ENCODE measurements around the gene GALNT9. TPM values are rescaled to one million over a fixed set of nuclear protein-coding genes. Genes with fewer than 3 reads are reported as not detected.

The GALNT9 gene
- total RNA-seq, 4 donors from 2014 or later = not detected

DNA sequence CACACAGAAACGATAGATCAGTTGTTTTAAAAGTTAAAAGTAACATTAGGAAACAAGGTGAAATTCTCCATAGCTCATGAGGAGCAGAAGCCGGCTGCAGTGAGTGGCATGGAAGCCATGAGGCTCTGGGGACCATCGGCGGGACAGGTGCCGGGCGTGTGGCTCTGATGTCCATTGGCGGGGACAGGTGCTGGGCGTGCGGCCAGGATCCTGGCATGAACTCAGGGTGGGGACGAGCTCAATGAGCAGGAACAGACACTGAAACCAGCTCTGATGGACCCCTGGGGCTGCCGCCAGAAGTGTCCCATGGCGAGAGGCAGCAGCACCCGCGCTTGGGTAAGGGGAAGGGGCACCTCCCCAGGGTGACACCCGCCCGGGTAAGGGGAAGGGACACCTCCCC is 110.1 kb downstream of the GALNT9 start:
- no peaks in the 10 kb centered on the region for H3K36me3 ChIP-seq
- H3K27ac ChIP-seq = no peak overlapping the region
- no peak for DNase-seq
- peaks cover 0 to 81% (median 0%) of the 10 kb centered on the region in 4 donors for H3K27me3 ChIP-seq
- WGBS, 2 donors = 55 to 73% methylated on average over 9 to 12 of the region's 16 CpGs
- intact Hi-C loops (cut with DNase I) = no loop called here
- H3K4me1 ChIP-seq = no peaks in the 10 kb centered on the region
- TF ChIP-seq, protein P1, sequence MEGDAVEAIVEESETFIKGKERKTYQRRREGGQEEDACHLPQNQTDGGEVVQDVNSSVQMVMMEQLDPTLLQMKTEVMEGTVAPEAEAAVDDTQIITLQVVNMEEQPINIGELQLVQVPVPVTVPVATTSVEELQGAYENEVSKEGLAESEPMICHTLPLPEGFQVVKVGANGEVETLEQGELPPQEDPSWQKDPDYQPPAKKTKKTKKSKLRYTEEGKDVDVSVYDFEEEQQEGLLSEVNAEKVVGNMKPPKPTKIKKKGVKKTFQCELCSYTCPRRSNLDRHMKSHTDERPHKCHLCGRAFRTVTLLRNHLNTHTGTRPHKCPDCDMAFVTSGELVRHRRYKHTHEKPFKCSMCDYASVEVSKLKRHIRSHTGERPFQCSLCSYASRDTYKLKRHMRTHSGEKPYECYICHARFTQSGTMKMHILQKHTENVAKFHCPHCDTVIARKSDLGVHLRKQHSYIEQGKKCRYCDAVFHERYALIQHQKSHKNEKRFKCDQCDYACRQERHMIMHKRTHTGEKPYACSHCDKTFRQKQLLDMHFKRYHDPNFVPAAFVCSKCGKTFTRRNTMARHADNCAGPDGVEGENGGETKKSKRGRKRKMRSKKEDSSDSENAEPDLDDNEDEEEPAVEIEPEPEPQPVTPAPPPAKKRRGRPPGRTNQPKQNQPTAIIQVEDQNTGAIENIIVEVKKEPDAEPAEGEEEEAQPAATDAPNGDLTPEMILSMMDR (IDR thresholded peaks at IDR 0.05) = no peak
- no peak for TF ChIP-seq POLR2A (IDR thresholded peaks at IDR 0.05)
- no peaks in the 10 kb centered on the region for H3K9me3 ChIP-seq
- no peak overlapping the region for H3K4me3 ChIP-seq

DNA sequence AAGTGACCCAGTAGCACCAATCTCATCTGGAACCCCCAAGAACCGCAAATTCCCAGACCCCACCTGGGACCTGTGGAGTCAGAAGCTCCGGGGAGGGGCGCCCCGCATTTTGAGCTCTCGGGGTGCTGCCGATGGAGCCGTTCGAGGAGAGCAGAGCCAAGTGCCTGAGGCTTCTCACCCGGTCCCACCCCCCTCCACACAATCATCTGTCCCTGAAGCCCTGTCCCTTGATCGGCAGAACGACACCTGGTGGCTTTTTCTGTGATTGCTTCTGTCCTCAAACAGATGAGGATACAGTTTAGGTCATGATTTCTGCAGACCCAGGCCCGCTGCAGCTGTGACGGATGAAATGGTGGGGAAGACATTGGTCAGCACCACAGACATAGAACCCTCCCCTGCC is 110.5 kb downstream of the GALNT9 start:
- Histone ChIP-seq H3K27me3 (peaks cover 0 to 85% (median 0%) of the 10 kb centered on the region in 4 donors), H3K9me3 (no peaks in the 10 kb centered on the region), H3K4me3 (no peak overlapping the region), H3K27ac (no peak overlapping the region), H3K36me3 (no peaks in the 10 kb centered on the region), H3K4me1 (no peaks in the 10 kb centered on the region)
- intact Hi-C loops (cut with DNase I) = no loop called here
- no peak for TF ChIP-seq POLR2A (IDR thresholded peaks at IDR 0.05)
- TF ChIP-seq, protein P1 (IDR thresholded peaks at IDR 0.05) = peak in 3 of 6 experiments; percentile 12 to 37 (median 20)
- no peak for DNase-seq
- 27 to 32% methylated on average over 11 to 12 of the region's 13 CpGs for WGBS, 2 donors

DNA sequence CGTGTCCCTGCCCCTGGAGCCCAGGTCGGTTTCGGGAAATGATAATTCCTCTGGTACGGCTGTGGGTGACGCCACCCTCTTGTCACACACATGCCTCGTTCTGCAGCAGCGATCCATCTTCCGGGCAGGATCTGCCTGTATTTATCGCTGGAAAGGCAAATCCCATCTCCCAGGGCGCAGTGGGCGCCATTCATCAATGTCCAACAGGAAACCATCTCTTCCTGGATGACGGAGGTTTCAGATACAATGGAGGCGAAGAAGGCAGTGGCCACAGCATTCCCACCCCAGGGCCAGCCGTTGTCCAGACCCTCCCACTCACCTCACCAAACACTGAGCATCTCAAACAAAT is 110.9 kb downstream of the GALNT9 start:
- Histone ChIP-seq H3K36me3 (no peaks in the 10 kb centered on the region), H3K27ac (no peak overlapping the region), H3K4me3 (no peak overlapping the region), H3K27me3 (peaks cover 0 to 87% (median 0%) of the 10 kb centered on the region in 4 donors), H3K9me3 (no peaks in the 10 kb centered on the region), H3K4me1 (no peaks in the 10 kb centered on the region)
- WGBS, 2 donors = 50 to 51% methylated on average over 11 to 14 of the region's 14 CpGs
- DNase-seq = no peak
- intact Hi-C loops (cut with DNase I) = no loop called here
- TF ChIP-seq, protein P1 (IDR thresholded peaks at IDR 0.05) = no peak
- no peak for TF ChIP-seq POLR2A (IDR thresholded peaks at IDR 0.05)

DNA sequence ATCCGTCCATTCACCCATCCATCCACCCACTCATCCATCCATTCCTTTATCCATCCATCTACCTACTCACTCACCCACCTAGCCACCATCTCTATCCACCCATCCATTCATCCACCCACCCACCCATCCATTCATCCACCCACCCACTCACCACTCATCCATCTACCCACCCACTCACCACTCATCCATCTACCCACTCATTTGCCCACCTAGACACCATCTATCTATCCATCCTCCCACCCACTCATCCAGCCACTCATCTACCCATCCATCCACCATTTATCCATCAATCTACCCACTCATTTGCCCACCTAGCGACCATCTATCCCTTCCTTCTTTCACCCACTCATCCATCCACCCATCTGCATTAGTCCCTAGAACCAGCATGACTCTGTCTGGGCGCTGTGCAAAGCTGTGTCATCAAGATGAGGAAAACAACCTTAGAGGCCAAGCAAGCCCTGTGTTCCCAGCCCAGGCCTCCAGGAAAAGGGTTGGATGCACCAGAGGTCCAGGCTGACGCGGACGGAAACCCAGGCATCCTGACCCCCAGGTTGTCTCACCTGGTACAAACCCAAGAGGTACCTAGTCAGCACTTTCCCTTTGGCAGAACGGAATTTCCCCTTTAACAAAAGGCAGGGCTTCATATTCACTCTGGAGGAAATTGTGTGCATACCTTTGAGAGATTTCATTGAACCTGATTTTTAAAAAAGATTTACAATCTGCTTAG is 111.4 kb downstream of the GALNT9 start:
- no peak for DNase-seq
- Histone ChIP-seq H3K4me1 (no peaks in the 10 kb centered on the region), H3K4me3 (no peak overlapping the region), H3K27me3 (peaks cover 0 to 87% (median 0%) of the 10 kb centered on the region in 4 donors), H3K27ac (no peak overlapping the region), H3K9me3 (no peaks in the 10 kb centered on the region), H3K36me3 (no peaks in the 10 kb centered on the region)
- TF ChIP-seq POLR2A (IDR thresholded peaks at IDR 0.05) = no peak
- TF ChIP-seq, protein P1 (IDR thresholded peaks at IDR 0.05) = no peak
- intact Hi-C loops (cut with DNase I) = no loop called here
- WGBS, 2 donors = 53 to 74% methylated on average over 4 to 7 of the region's 7 CpGs

DNA sequence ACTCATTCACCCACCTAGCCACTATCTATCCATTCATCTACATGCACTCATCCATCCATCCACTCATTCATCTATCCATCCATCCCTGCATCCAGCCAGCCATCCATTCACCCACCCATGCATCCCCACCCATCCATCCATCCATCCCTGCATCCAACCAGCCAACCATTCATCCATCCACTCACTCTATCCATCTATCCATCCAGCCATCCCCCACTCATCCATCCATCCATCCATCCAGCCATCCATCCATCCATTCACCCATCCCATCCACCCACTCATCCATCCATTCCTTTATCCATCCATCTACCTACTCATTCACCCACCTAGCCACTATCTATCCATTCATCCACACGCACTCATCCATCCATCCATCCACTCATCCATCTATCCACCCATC is 112.0 kb downstream of the GALNT9 start:
- TF ChIP-seq, protein P1 (IDR thresholded peaks at IDR 0.05) = no peak
- TF ChIP-seq POLR2A (IDR thresholded peaks at IDR 0.05) = no peak
- Histone ChIP-seq H3K27me3 (peaks cover 0 to 85% (median 0%) of the 10 kb centered on the region in 4 donors), H3K4me3 (no peak overlapping the region), H3K4me1 (no peaks in the 10 kb centered on the region), H3K9me3 (no peaks in the 10 kb centered on the region), H3K27ac (no peak overlapping the region), H3K36me3 (no peaks in the 10 kb centered on the region)
- 84 to 88% methylated on average over 1 of the region's 1 CpG for WGBS, 2 donors
- intact Hi-C loops (cut with DNase I) = no loop called here
- DNase-seq = no peak
